ENCODE data around the gene RAPGEF4. TPM values are rescaled to one million over a fixed set of nuclear protein-coding genes. Genes with fewer than 3 reads are reported as not detected.
"Not testable (repeated sequence)": the region's sequence is repeated elsewhere in the genome, so short reads cannot be mapped to it uniquely, and the experiment has no call there.

The RAPGEF4 gene
- total RNA-seq, 1 donor, result 2.6 TPM

- no peak overlapping the region for H3K4me3 ChIP-seq (ENCODE audit: low read depth, low read length)
These were observed 5.2 kb downstream of the RAPGEF4 start for GRCh38 chr2:172740856-172741255.

GRCh38 chr2:172742931-172743540 is 7.4 kb downstream of the RAPGEF4 start:
- DNase-seq (ENCODE audit: low read depth), result no peak
- TF ChIP-seq CTCF (IDR thresholded peaks at IDR 0.05; ENCODE audit: insufficient read depth, low read depth, low read length), result no peak
- no peak overlapping the region for H3K4me3 ChIP-seq (ENCODE audit: low read depth, low read length)

More at GRCh38 chr2:172740856-172741255, 5.2 kb downstream of the RAPGEF4 start:
- no peak for TF ChIP-seq CTCF (IDR thresholded peaks at IDR 0.05; ENCODE audit: insufficient read depth, low read depth, low read length)
- DNase-seq (ENCODE audit: low read depth), result no peak

- no peak for DNase-seq (ENCODE audit: low read depth)
- no peak for TF ChIP-seq CTCF (IDR thresholded peaks at IDR 0.05; ENCODE audit: insufficient read depth, low read depth, low read length)
These were observed 8.3 kb downstream of the RAPGEF4 start for GRCh38 chr2:172743898-172744297.

GRCh38 chr2:172745636-172746035 is 10.0 kb downstream of the RAPGEF4 start:
- no peak overlapping the region for H3K4me3 ChIP-seq (ENCODE audit: low read depth, low read length)
- no peak for TF ChIP-seq CTCF (IDR thresholded peaks at IDR 0.05; ENCODE audit: insufficient read depth, low read depth, low read length)
- DNase-seq (ENCODE audit: low read depth), result no peak

More at GRCh38 chr2:172743898-172744297, 8.3 kb downstream of the RAPGEF4 start:
- H3K4me3 ChIP-seq (ENCODE audit: low read depth, low read length), result no peak overlapping the region

- not testable (repeated sequence) for DNase-seq (ENCODE audit: low read depth); H3K4me3 ChIP-seq (ENCODE audit: low read depth, low read length)
These were observed 12.9 kb downstream of the RAPGEF4 start for GRCh38 chr2:172748543-172748942.

DNA sequence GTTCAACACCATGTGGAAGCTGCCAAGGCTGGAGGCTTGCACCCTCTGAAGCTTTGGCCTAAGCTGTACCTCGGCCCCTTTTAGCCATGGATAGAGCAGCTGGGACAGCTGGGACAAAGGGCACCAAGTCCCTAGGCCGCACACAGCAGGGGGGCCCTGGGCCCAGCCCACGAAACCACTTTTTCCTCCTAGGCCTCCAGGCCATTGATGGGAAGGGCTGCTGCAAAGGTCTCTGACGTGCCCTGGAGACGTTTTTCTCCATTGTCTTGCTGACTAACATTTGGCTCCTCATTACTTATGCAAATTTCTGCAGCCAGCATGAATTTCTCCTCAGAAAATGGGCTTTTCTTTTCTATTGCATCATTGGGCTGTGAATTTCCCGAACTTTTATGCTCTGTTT is 13.7 kb downstream of the RAPGEF4 start:
- TF ChIP-seq CTCF (IDR thresholded peaks at IDR 0.05; ENCODE audit: insufficient read depth, low read depth, low read length), result no peak
- no peak for DNase-seq (ENCODE audit: low read depth)
- H3K4me3 ChIP-seq (ENCODE audit: low read depth, low read length), result no peak overlapping the region

DNA sequence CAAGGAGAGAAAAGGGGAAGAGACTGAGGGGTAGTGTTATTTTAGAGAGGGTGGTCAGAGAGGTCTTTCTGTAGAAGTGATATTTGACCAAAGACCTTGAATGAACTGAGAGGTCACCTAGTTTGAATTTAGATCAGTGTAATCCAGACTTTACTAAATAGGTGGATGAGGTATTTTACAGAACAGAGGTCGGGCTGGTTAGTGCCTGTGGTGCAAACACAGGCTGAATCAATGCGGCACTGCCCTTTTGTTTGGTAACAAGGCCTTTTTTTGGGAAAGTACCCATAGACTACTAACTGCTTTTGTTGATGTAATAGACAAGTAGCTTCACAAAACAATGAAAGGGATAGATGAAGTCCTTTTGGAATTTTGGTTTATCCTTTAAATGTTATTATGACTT is 15.9 kb downstream of the RAPGEF4 start:
- H3K4me3 ChIP-seq (ENCODE audit: low read depth, low read length), result no peak overlapping the region
- DNase-seq (ENCODE audit: low read depth), result no peak
- TF ChIP-seq CTCF (IDR thresholded peaks at IDR 0.05; ENCODE audit: insufficient read depth, low read depth, low read length), result no peak

Data from fibroblast of villous mesenchyme (primary cell).